Measurements from ENCODE around the gene RNF166.

Gene RNF166

DNA sequence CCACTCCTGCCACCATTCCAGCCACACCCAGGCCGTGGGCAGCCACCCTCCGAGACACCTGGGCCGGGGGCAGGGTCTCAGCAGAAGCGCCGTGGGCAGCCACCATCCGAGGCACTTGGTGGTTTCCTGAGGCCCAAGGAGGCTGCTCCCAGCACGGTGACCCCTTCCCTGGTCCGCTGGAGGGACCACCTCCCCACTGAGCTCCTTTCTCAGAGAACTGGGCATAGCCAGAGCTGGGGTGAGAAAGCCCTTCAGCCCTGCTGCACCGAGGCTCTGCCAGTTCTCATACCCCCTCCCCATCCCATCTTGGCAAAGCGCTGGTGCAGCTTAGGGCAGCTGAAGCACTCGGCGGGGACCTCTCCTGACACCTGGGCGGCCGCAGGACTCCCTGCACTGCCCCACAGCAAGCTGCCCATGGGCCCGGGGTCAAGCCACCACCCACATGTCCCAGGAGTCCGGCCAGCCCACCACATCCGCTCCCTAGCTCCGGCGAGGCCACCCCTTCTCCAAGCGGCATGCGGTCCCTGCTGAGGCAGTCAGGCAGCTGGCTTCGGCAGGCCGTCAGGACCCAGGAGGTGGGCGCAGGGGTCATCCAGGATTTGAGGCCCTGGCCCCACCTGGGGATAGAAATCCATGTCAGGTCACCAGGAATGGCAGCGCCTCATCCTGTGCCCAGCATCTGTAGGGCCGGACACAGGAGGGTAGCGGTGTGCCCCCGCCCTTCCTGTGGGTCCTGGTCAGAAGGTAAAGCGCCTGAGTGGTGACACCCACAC is 54.0 kb downstream of the RNF166 start:
- no peak for DNase-seq (ENCODE audit: low spot score)

DNA sequence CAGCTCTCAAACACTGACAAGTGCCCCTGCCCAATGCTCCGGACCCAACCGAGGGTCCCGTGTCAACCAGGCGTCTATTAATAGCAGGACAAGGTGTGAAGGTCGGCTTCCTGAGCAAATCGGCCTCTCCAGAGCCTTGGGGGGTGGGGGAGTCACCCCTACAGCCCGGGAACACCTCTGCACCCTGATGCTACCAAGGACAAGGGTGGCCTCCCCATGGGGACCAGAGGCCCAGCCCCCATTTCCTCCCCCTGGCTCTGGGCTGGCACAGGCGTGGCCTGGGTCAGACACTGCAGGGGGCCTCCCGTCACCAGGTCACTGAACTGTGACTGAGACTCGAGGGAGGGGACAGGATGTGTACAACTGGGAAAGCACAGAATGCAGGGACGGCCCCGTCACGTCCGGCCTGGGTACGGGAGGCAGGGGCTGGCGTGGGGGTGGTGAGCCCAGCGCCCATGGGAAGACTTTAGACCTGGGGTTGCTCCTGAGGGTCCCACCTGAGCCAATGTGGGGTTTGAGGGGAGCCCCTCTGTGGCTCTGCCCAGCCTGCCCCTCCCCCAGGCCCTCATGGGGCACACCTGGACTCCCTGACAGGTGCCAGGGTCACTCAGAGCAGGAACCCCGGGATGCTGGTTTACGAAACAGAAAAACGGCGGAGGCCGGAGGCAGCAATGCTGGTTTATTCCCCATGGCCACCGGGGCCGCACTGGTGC is 54.8 kb downstream of the RNF166 start:
- no peak for DNase-seq (ENCODE audit: low spot score)

DNA sequence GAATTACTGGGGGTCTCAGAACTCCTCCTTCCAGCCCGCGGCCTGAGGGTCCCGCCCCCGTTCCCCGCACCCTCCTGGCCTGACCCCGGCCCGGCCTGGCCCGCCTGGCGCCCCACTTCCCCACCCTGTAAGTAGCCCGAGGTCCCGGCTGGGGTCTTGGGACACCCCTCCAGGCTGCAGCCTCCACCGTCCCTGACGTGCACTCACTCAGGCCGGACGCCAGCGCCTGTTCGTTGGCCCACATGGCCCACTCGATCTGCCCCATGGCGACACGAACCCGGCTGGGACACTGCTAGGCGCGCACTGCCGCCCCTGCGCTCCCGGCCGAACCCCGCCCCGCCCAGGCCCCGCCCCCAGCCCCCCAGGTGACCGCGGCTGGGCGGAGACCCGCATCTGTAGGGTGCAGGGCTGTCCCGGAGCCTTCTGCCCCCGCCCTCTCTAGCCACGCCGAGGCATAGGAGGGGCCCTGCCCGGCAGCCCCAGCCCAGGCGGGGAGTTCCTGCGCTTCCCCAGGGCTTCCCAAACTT is 55.4 kb downstream of the RNF166 start, which contains the start of gene CYBA:
Gene CYBA (minus strand): TSS at position 305 of the 527 bp plus-strand sequence. CDS start 40 bp downstream, at position 265.
- DNase-seq (ENCODE audit: low spot score): peak; percentile 79

DNA sequence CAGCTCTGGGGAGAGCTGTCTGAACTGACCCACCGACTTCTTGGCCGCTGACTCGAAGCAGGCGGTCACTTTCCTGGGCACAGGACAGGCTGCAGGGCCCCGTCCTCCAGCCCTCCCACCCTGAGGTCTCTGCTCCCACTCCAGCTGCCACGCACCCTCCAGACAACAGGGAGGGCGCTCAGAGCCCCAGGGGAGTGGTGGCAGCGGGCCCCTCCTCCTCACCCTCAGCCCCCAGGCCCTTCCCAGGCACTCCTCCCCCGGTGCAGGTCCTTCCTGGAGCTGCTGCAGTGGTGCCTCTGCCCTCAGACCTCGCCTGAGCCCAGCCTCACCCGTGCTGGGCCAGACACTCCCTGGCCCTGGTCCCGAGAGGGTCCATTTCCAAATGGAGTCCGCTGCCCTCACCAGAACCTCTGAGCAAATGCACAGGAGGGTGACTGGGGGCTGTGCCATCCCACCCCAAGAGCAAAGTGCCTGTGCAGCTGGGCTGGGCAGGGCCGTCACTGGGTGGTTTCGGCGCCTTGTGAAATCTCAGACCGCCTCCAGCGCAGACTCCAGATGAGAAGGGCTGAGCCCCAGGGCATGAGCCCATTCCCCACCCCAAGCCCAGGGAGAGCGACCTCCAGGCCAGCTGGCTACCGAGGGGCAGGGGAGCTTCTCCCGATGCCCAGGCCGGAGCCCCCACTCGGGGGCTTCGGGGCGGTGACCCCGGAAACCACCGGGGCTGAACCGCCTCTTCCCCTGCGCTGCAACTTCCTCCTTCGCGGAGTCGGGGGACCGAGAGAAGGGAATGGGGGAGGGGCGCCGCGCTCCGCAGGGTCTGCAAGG is 56.1 kb downstream of the RNF166 start:
- peak; percentile 71 for DNase-seq (ENCODE audit: low spot score)

DNA sequence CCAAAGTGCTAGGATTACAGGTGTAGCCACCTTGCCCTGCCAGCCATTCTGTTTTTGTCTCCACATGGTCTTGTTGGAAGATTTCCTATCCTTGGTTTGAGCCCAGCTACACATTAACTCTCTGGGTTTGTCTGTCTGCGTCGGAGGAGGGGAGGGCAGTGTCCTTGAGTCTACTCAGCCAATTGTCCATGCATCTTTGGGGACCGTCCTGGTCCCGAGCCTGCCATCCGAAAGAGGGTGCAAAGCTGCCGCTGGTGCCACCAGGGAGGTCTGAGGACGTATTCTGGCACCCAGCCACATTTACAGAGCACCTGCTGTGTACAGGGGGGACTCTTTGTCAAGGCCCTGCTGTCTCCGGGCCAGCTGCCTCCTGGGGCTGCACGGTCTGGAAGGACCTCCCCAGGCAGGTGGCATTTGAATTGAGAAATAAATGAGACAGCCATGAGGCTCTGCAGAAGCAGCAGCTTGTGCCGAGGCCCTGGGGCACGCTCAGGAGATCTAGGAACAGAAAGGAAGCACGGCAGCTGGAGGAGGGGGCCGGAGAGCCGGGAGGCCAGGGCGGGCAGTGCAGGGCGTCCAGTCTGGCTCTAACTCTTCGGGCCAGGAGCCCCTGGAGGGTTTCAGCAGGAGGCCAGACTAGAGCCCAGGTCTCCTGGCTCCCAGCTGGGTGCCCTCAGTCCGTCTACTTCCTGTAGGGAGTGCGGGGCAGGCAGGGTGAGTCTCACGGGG is 56.8 kb downstream of the RNF166 start:
- no peak for DNase-seq (ENCODE audit: low spot score)

DNA sequence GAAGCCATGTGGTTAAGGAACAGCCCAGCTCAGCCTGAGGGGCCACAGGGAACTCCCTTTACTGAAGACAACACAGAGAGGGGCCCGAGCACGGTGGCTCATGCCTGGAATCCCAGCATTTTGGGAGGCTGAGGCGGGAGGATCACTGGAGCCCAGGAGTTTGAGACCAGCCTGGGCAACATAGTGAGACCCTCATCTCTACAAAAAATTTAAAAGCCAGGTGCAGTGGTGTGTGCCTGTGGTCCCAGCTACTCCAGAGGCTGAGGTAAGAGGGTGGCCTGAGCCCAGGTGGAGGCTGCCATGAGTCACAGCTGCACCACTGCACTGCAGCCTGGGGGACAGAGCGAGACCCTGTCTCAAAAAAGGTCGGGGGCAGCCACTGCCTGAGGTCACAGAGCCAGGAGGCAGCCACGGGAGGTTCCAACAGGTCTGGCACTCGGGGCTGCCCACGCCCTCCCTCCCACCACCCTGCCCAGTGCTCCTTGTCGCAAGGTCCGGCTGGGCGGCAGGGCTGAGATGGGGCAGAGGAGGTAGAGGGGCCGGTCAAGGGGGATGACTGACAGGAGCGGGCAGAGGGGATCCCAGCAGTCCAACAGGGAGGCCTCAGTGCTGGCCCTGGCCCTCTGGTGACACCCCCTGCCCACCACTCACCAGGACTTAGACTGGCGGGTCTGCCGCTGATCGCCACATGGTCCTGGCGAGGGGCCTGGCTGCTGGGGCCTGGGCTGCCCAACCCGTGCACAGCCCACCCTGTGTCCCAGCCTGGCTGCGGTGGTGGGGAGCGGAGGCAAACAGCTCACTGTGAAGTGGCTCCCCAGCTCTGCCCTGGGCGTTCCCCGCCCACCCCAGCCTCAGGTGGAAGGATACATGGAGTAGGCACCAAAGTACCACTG is 58.8 kb downstream of the RNF166 start:
- DNase-seq (ENCODE audit: low spot score): no peak
